Tibial nerve (tissue), 4 donors: ENCODE data around the gene TXK.

Source experiments
- EP300 ChIP-seq, 2 donors: sonication (generic); formaldehyde crosslinking; IDR thresholded peaks; one replicate each; pipeline ENCODE4 v1.6.1; 2017; ENCODE audit warnings: antibody characterized with exemption in 2 of 2, mild to moderate bottlenecking in 1 of 2
- POLR2A ChIP-seq, 2 donors: fragments of 450-650 bp; IDR thresholded peaks; one replicate each; pipeline ENCODE4 v1.6.1; 2017; ENCODE audit warnings: antibody characterized with exemption in 2 of 2, mild to moderate bottlenecking in 2 of 2, moderate library complexity in 2 of 2
- TF ChIP-seq, protein P1 (sequence below), 5 experiments: fragments of 200-600 bp in 3 of 5; fragments of 450-650 bp in 2 of 5; sonication (generic) in 3 of 5; IDR thresholded peaks; one replicate each; pipeline ENCODE4 v1.5.1; 2016 to 2019; ENCODE audit warnings: antibody characterized with exemption in 5 of 5, mild to moderate bottlenecking in 3 of 5, moderate library complexity in 2 of 5

DNA sequence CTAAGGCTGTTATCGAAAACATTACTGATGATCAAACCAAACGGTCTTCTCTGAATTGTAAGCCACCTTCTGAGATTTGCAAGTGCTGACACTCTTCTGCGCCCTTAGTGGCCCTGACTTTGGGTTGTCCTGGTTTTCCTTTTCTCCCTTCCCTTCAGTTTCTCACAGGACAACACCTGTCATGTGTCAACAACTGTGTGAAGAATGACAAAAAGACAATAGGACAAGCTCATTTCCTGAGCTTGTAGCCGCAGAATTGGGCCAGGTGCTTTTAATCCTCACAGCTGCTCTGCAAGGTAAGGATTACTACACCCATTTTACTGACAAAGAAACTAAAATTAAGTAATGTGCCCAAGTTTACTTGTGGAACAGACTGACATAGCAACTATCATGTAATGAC, 44.9 kb upstream of the TXK start:
- TF ChIP-seq, protein P1, sequence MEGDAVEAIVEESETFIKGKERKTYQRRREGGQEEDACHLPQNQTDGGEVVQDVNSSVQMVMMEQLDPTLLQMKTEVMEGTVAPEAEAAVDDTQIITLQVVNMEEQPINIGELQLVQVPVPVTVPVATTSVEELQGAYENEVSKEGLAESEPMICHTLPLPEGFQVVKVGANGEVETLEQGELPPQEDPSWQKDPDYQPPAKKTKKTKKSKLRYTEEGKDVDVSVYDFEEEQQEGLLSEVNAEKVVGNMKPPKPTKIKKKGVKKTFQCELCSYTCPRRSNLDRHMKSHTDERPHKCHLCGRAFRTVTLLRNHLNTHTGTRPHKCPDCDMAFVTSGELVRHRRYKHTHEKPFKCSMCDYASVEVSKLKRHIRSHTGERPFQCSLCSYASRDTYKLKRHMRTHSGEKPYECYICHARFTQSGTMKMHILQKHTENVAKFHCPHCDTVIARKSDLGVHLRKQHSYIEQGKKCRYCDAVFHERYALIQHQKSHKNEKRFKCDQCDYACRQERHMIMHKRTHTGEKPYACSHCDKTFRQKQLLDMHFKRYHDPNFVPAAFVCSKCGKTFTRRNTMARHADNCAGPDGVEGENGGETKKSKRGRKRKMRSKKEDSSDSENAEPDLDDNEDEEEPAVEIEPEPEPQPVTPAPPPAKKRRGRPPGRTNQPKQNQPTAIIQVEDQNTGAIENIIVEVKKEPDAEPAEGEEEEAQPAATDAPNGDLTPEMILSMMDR (IDR thresholded peaks at IDR 0.05) = no peak
- TF ChIP-seq POLR2A (IDR thresholded peaks at IDR 0.05) (no peak), EP300 (IDR thresholded peaks at IDR 0.05) (no peak)
